HL-60 (cell line): ENCODE results near the gene RPS4Y2.

Experiments
- DNase-seq, 2 experiments: peaks; one replicate each; pipeline ENCODE4 v3.0.0-alpha.2; 2010 to 2020; ENCODE audit warnings: low read depth in 1 of 2, low spot score in 1 of 2
- H3K27ac ChIP-seq: fragments of 250-450 bp; sonication (Bioruptor Pico); replicated peaks from 2 replicates; pipeline ENCODE4 v1.5.1; 2020; ENCODE audit warnings: mild to moderate bottlenecking, moderate library complexity
- H3K27me3 ChIP-seq: fragments of 250-450 bp; sonication (Bioruptor Pico); 2 replicates; pipeline ENCODE4 v1.5.1; 2021; ENCODE audit warnings: mild to moderate bottlenecking, moderate library complexity; ENCODE audit not compliant: insufficient read depth, poor library complexity, severe bottlenecking
- H3K4me3 ChIP-seq: replicated peaks from 2 replicates; pipeline ENCODE4 v1.5.1; 2011; ENCODE audit warnings: mild to moderate bottlenecking, control low read depth, low read length; ENCODE audit not compliant: insufficient read depth
- CTCF ChIP-seq: IDR thresholded peaks from one replicate; pipeline ENCODE4 v1.5.1; 2011; ENCODE audit warnings: low read length, control low read depth, inconsistent platforms; ENCODE audit not compliant: insufficient read depth
- GABPA ChIP-seq: IDR thresholded peaks from 2 replicates; pipeline ENCODE4 v1.6.1; 2012; ENCODE audit warnings: low read depth
- POLR2AphosphoS5 ChIP-seq: IDR thresholded peaks from 2 replicates; pipeline ENCODE4 v1.6.1; 2012; ENCODE audit warnings: low read depth
- REST ChIP-seq: IDR thresholded peaks from 2 replicates; pipeline ENCODE4 v1.6.1; 2012; ENCODE audit warnings: low read depth; ENCODE audit not compliant: insufficient replicate concordance
- SPI1 ChIP-seq: IDR thresholded peaks from 2 replicates; pipeline ENCODE4 v1.6.1; 2012; ENCODE audit warnings: low read depth, mild to moderate bottlenecking, borderline replicate concordance

Gene RPS4Y2

GRCh38 chrY:20781408-20781807, 25.5 kb downstream of the RPS4Y2 start:
- Histone ChIP-seq H3K27me3 (no peaks in the 10 kb centered on the region), H3K27ac (no peak overlapping the region), H3K4me3 (no peak overlapping the region)
- TF ChIP-seq POLR2AphosphoS5 (no peak), SPI1 (no peak), CTCF (no peak), GABPA (no peak), REST (no peak)
- DNase-seq, result no peak

- TF ChIP-seq SPI1, result no peak
- no peak for TF ChIP-seq GABPA
- TF ChIP-seq POLR2AphosphoS5, result no peak
- no peak for TF ChIP-seq REST
- TF ChIP-seq CTCF, result no peak
- Histone ChIP-seq H3K4me3 (no peak overlapping the region), H3K27me3 (no peaks in the 10 kb centered on the region), H3K27ac (no peak overlapping the region)
- DNase-seq, result no peak
Observed at GRCh38 chrY:20784965-20785364, 29.1 kb downstream of the RPS4Y2 start.

GRCh38 chrY:20787076-20787475, 31.2 kb downstream of the RPS4Y2 start:
- TF ChIP-seq GABPA, result no peak
- TF ChIP-seq CTCF, result no peak
- TF ChIP-seq POLR2AphosphoS5, result no peak
- TF ChIP-seq SPI1, result no peak
- no peak for TF ChIP-seq REST
- H3K4me3 ChIP-seq, result no peak overlapping the region
- DNase-seq, result no peak
- no peaks in the 10 kb centered on the region for H3K27me3 ChIP-seq
- no peak overlapping the region for H3K27ac ChIP-seq
